DOHH2 (cell line): ENCODE measurements around the gene BLACAT1.

Source experiments
- EZH2phosphoT487 ChIP-seq: fragments of 200-600 bp; sonication (generic); IDR thresholded peaks from 2 replicates; pipeline ENCODE4 v1.6.1; 2017; ENCODE audit warnings: borderline replicate concordance, mild to moderate bottlenecking, antibody characterized with exemption, low read length, moderate library complexity, mixed read lengths
- TF ChIP-seq, protein P1 (sequence below): fragments of 200-600 bp; sonication (generic); IDR thresholded peaks from one replicate; pipeline ENCODE4 v1.5.1; 2014; ENCODE audit warnings: antibody characterized with exemption, mild to moderate bottlenecking, low read depth, low read length; ENCODE audit not compliant: poor library complexity, severe bottlenecking

DNA sequence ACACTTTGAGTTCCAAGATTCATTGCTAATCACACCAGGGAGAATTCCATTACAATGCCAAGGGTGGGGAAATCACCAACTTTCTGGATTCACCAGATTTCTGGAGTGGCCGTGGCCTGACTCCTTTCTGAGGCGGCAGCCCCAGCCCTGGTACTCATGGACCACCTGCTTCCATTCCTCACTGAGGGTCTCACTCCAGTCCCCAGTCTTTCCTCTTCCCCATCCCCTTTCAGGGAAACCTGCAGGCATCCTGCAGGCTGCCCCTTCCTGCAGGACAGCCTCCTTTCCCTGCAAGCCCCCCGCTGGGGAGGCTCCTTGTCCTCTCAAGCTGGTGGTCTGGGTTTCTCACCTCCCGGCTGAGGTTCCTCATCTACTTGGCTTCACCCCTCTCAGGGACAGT lies 35.9 kb upstream of the BLACAT1 start:
- TF ChIP-seq, protein P1, sequence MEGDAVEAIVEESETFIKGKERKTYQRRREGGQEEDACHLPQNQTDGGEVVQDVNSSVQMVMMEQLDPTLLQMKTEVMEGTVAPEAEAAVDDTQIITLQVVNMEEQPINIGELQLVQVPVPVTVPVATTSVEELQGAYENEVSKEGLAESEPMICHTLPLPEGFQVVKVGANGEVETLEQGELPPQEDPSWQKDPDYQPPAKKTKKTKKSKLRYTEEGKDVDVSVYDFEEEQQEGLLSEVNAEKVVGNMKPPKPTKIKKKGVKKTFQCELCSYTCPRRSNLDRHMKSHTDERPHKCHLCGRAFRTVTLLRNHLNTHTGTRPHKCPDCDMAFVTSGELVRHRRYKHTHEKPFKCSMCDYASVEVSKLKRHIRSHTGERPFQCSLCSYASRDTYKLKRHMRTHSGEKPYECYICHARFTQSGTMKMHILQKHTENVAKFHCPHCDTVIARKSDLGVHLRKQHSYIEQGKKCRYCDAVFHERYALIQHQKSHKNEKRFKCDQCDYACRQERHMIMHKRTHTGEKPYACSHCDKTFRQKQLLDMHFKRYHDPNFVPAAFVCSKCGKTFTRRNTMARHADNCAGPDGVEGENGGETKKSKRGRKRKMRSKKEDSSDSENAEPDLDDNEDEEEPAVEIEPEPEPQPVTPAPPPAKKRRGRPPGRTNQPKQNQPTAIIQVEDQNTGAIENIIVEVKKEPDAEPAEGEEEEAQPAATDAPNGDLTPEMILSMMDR = no peak
- TF ChIP-seq EZH2phosphoT487 = no peak
